Measurements from ENCODE around the gene SGCD.

The SGCD gene

DNA sequence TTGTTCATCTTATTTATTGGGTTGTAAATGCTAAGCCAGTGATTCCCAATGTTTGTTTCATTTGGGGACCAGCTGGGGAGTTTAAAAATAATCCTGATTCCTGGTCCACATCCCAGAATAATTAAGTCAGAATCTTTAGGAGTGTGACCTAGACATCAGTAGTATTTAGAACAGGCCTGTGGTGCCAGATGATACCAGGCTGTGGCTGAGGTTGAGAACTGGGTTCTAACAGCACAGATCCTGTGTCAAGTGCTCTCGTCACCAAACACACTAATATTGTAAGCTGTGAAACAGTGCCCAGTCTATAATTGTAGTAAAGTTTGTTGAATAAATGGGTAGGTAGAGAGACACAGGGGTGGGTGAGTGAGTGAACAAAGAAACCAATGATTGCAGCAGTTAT is 351.0 kb downstream of the SGCD start:
- Histone ChIP-seq H3K9me3 (ENCODE audit: control insufficient read depth, insufficient read depth, low read depth, low read length) (no peaks in the 10 kb centered on the region), H3K27ac (ENCODE audit: extremely low read depth, low read depth, low read length) (no peak overlapping the region), H3K4me3 (ENCODE audit: low read depth, low read length) (no peak overlapping the region), H3K4me1 (ENCODE audit: control insufficient read depth, insufficient read depth, low read length) (no peaks in the 10 kb centered on the region), H3K36me3 (ENCODE audit: control insufficient read depth in 2 of 2, insufficient read depth in 1 of 2, low read length in 2 of 2) (no peaks in the 10 kb centered on the region)
- no peak for TF ChIP-seq ZNF19 (tag by site-specific recombination; IDR thresholded peaks at IDR 0.05; ENCODE audit: low read depth)
- TF ChIP-seq, protein P1, sequence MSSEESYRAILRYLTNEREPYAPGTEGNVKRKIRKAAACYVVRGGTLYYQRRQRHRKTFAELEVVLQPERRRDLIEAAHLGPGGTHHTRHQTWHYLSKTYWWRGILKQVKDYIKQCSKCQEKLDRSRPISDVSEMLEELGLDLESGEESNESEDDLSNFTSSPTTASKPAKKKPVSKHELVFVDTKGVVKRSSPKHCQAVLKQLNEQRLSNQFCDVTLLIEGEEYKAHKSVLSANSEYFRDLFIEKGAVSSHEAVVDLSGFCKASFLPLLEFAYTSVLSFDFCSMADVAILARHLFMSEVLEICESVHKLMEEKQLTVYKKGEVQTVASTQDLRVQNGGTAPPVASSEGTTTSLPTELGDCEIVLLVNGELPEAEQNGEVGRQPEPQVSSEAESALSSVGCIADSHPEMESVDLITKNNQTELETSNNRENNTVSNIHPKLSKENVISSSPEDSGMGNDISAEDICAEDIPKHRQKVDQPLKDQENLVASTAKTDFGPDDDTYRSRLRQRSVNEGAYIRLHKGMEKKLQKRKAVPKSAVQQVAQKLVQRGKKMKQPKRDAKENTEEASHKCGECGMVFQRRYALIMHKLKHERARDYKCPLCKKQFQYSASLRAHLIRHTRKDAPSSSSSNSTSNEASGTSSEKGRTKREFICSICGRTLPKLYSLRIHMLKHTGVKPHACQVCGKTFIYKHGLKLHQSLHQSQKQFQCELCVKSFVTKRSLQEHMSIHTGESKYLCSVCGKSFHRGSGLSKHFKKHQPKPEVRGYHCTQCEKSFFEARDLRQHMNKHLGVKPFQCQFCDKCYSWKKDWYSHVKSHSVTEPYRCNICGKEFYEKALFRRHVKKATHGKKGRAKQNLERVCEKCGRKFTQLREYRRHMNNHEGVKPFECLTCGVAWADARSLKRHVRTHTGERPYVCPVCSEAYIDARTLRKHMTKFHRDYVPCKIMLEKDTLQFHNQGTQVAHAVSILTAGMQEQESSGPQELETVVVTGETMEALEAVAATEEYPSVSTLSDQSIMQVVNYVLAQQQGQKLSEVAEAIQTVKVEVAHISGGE (tag by site-specific recombination; conservative IDR thresholded peaks at IDR 0.05; ENCODE audit: low read depth) = no peak
- TF ChIP-seq ZNF311 (tag by site-specific recombination; IDR thresholded peaks at IDR 0.05; ENCODE audit: borderline replicate concordance) = no peak
- TF ChIP-seq, protein P2, sequence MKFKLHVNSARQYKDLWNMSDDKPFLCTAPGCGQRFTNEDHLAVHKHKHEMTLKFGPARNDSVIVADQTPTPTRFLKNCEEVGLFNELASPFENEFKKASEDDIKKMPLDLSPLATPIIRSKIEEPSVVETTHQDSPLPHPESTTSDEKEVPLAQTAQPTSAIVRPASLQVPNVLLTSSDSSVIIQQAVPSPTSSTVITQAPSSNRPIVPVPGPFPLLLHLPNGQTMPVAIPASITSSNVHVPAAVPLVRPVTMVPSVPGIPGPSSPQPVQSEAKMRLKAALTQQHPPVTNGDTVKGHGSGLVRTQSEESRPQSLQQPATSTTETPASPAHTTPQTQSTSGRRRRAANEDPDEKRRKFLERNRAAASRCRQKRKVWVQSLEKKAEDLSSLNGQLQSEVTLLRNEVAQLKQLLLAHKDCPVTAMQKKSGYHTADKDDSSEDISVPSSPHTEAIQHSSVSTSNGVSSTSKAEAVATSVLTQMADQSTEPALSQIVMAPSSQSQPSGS (tag by site-specific recombination; IDR thresholded peaks at IDR 0.05; ENCODE audit: low read depth) = no peak
- TF ChIP-seq, protein P3, sequence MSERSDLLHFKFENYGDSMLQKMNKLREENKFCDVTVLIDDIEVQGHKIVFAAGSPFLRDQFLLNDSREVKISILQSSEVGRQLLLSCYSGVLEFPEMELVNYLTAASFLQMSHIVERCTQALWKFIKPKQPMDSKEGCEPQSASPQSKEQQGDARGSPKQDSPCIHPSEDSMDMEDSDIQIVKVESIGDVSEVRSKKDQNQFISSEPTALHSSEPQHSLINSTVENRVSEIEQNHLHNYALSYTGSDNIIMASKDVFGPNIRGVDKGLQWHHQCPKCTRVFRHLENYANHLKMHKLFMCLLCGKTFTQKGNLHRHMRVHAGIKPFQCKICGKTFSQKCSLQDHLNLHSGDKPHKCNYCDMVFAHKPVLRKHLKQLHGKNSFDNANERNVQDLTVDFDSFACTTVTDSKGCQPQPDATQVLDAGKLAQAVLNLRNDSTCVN (tag by site-specific recombination; optimal IDR thresholded peaks at IDR 0.05) = no peak
- TF ChIP-seq, protein P4, sequence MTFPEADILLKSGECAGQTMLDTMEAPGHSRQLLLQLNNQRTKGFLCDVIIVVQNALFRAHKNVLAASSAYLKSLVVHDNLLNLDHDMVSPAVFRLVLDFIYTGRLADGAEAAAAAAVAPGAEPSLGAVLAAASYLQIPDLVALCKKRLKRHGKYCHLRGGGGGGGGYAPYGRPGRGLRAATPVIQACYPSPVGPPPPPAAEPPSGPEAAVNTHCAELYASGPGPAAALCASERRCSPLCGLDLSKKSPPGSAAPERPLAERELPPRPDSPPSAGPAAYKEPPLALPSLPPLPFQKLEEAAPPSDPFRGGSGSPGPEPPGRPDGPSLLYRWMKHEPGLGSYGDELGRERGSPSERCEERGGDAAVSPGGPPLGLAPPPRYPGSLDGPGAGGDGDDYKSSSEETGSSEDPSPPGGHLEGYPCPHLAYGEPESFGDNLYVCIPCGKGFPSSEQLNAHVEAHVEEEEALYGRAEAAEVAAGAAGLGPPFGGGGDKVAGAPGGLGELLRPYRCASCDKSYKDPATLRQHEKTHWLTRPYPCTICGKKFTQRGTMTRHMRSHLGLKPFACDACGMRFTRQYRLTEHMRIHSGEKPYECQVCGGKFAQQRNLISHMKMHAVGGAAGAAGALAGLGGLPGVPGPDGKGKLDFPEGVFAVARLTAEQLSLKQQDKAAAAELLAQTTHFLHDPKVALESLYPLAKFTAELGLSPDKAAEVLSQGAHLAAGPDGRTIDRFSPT (tag by site-specific recombination; IDR thresholded peaks at IDR 0.05) = no peak
- no peak for TF ChIP-seq ZNF423 (tag by site-specific recombination; IDR thresholded peaks at IDR 0.05)
- TF ChIP-seq, protein P5, sequence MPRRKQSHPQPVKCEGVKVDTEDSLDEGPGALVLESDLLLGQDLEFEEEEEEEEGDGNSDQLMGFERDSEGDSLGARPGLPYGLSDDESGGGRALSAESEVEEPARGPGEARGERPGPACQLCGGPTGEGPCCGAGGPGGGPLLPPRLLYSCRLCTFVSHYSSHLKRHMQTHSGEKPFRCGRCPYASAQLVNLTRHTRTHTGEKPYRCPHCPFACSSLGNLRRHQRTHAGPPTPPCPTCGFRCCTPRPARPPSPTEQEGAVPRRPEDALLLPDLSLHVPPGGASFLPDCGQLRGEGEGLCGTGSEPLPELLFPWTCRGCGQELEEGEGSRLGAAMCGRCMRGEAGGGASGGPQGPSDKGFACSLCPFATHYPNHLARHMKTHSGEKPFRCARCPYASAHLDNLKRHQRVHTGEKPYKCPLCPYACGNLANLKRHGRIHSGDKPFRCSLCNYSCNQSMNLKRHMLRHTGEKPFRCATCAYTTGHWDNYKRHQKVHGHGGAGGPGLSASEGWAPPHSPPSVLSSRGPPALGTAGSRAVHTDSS (tag by site-specific recombination; IDR thresholded peaks at IDR 0.05) = no peak
- TF ChIP-seq SP2 (tag by site-specific recombination; IDR thresholded peaks at IDR 0.05) = no peak
- ChIA-PET CTCF (no interaction called here), POLR2A (no interaction called here)

DNA sequence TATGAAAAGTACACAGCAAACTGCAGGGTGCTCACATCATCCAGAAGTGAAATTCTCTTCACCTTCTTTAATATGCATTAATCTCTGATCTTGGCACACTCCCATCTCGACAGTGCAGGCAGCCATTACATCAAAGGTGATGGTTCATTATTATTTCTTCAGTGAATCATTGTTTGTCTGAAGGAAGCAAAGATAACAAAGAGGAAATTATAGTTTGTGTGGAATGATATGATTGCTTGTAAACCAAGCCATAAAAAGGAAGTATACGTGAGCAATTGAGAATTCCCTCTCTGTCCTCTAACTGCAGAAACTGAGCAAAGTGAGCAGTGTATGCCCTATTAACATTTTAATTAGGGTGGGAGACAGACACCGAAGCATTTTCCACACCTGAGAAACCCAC is 351.5 kb downstream of the SGCD start:
- Histone ChIP-seq H3K4me1 (ENCODE audit: control insufficient read depth, insufficient read depth, low read length) (no peaks in the 10 kb centered on the region), H3K27ac (ENCODE audit: extremely low read depth, low read depth, low read length) (no peak overlapping the region), H3K4me3 (ENCODE audit: low read depth, low read length) (no peak overlapping the region), H3K9me3 (ENCODE audit: control insufficient read depth, insufficient read depth, low read depth, low read length) (no peaks in the 10 kb centered on the region), H3K36me3 (ENCODE audit: control insufficient read depth in 2 of 2, insufficient read depth in 1 of 2, low read length in 2 of 2) (no peaks in the 10 kb centered on the region)
- CTCF ChIA-PET = no interaction called here
- POLR2A ChIA-PET = no interaction called here
- no peak for TF ChIP-seq ZNF10 (tag by site-specific recombination; IDR thresholded peaks at IDR 0.05)
- TF ChIP-seq ZNF37A (tag by site-specific recombination; IDR thresholded peaks at IDR 0.05) = no peak
- TF ChIP-seq GLI4 (tag by site-specific recombination; IDR thresholded peaks at IDR 0.05) = no peak
- TF ChIP-seq, protein P6, sequence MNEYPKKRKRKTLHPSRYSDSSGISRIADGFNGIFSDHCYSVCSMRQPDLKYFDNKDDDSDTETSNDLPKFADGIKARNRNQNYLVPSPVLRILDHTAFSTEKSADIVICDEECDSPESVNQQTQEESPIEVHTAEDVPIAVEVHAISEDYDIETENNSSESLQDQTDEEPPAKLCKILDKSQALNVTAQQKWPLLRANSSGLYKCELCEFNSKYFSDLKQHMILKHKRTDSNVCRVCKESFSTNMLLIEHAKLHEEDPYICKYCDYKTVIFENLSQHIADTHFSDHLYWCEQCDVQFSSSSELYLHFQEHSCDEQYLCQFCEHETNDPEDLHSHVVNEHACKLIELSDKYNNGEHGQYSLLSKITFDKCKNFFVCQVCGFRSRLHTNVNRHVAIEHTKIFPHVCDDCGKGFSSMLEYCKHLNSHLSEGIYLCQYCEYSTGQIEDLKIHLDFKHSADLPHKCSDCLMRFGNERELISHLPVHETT (tag by site-specific recombination; IDR thresholded peaks at IDR 0.05) = no peak
- TF ChIP-seq ZNF133 (tag by site-specific recombination; IDR thresholded peaks at IDR 0.05) = no peak
- TF ChIP-seq ZEB2 (tag by site-specific recombination; IDR thresholded peaks at IDR 0.05) = no peak

Data from HEK293 (cell line).